T-cell (primary cell): ENCODE data around the gene PPIL4. TPM values are rescaled to one million over a fixed set of nuclear protein-coding genes. Genes with fewer than 3 reads are reported as not detected.

Source experiments
- ATAC-seq, 4 experiments: fragments of 200-7000 bp in 3 of 4; fragments of 150-1000 bp in 1 of 4; cut with Tn5 transposase; replicated peaks in 1 of 4; 1 replicate in 3 of 4; 2 replicates in 1 of 4; pipeline ENCODE4 v1.10.0; 2021; ENCODE audit warnings: moderate library complexity in 3 of 4, mild to moderate bottlenecking in 2 of 4, moderate number of reproducible peaks in 1 of 4
- CTCF ChIA-PET, 2 donors: fragments of 300-600 bp; sonication (Branson Sonifier 250); formaldehyde crosslinking; loops; one replicate each; lab custom pipeline; 2022; ENCODE audit warnings: antibody characterized with exemption in 2 of 2; lab: Charles Lee
- POLR2A ChIA-PET, 2 donors: fragments of 300-600 bp; sonication (Branson Sonifier 250); formaldehyde crosslinking; loops; one replicate each; lab custom pipeline; 2022; ENCODE audit warnings: antibody characterized with exemption in 2 of 2; lab: Charles Lee
- DNase-seq, 35 experiments: peaks; one replicate each; pipeline versions ENCODE4 v3.0.0 to v3.0.0-alpha.2; 2013 to 2023
- H3K27ac ChIP-seq: one replicate; pipeline ENCODE4 v1.5.1; 2013; ENCODE audit warnings: low read length
- H3K27me3 ChIP-seq, 2 experiments: replicated peaks in 1 of 2; 1 replicate in 1 of 2; 2 replicates in 1 of 2; pipeline versions ENCODE4 v1.6.1 to v1.7.0; 2013; ENCODE audit warnings: low read length in 1 of 2, mixed read lengths in 1 of 2; ENCODE audit not compliant: control insufficient read depth in 2 of 2, insufficient read depth in 2 of 2; ENCODE audit errors: extremely low read depth in 1 of 2
- H3K36me3 ChIP-seq, 2 donors: 1 replicate in 1 of 2; 2 replicates in 1 of 2; pipeline versions ENCODE4 v1.6.1 to v1.7.0; 2013; ENCODE audit warnings: low read length in 1 of 2; ENCODE audit not compliant: control insufficient read depth in 2 of 2, insufficient read depth in 1 of 2; ENCODE audit errors: extremely low read depth in 1 of 2
- H3K4me1 ChIP-seq, 2 experiments: 1 replicate in 1 of 2; 2 replicates in 1 of 2; pipeline versions ENCODE4 v1.6.1 to v1.7.0; 2013; ENCODE audit warnings: low read length in 2 of 2, mixed read lengths in 1 of 2; ENCODE audit not compliant: insufficient read depth in 2 of 2, control insufficient read depth in 1 of 2; ENCODE audit errors: extremely low read depth in 1 of 2
- H3K4me3 ChIP-seq, 2 donors: 1 replicate in 1 of 2; 2 replicates in 1 of 2; pipeline versions ENCODE4 v1.5.1 to v1.7.0; 2013; ENCODE audit warnings: mild to moderate bottlenecking in 2 of 2, low read length in 1 of 2, moderate library complexity in 1 of 2; ENCODE audit not compliant: control insufficient read depth in 1 of 2; ENCODE audit errors: extremely low read depth in 1 of 2
- H3K9me3 ChIP-seq: 2 replicates; pipeline ENCODE4 v1.7.0; 2013
- H3K27ac Mint-ChIP-seq, 2 donors: one replicate each; pipeline ENCODE4 v1.8.0; 2020 to 2021; ENCODE audit warnings: mild to moderate bottlenecking in 2 of 2, mixed read lengths in 2 of 2
- H3K27me3 Mint-ChIP-seq, 2 donors: one replicate each; pipeline ENCODE4 v1.8.0; 2021 to 2022; ENCODE audit warnings: mixed read lengths in 2 of 2
- H3K36me3 Mint-ChIP-seq: one replicate; pipeline ENCODE4 v1.8.0; 2021; ENCODE audit warnings: mixed read lengths
- H3K4me1 Mint-ChIP-seq, 3 donors: one replicate each; pipeline ENCODE4 v1.8.0; 2020 to 2022; ENCODE audit warnings: mixed read lengths in 3 of 3, mild to moderate bottlenecking in 1 of 3
- H3K4me3 Mint-ChIP-seq, 3 donors: one replicate each; pipeline ENCODE4 v1.8.0; 2020 to 2022; ENCODE audit warnings: mild to moderate bottlenecking in 3 of 3, mixed read lengths in 3 of 3, moderate library complexity in 3 of 3
- H3K9me3 Mint-ChIP-seq, 3 donors: one replicate each; pipeline ENCODE4 v1.8.0; 2020 to 2022; ENCODE audit warnings: mixed read lengths in 3 of 3
- WGBS: methylation state at CpG from one replicate; pipeline ENCODE4 v1.1.5; 2013; ENCODE audit warnings: missing lambda C conversion rate; ENCODE audit not compliant: insufficient coverage; 5-methylcytosine and 5-hydroxymethylcytosine counted together
- total RNA-seq, 35 experiments: library from RNA in 6 of 35; stranded (reverse) in 6 of 35; fragments of 120-200 nt in 1 of 35; gene quantifications; one replicate each; pipeline versions ENCODE4 v1.2.1 to v1.2.4 and lab custom pipeline; 2013 to 2026

PPIL4 gene
- total RNA-seq, 5 donors from 2014 or later (not counting 1 experiment from before 2014, with no cell fraction given), result 25.2 to 32.1 (median 26.6) TPM

DNA sequence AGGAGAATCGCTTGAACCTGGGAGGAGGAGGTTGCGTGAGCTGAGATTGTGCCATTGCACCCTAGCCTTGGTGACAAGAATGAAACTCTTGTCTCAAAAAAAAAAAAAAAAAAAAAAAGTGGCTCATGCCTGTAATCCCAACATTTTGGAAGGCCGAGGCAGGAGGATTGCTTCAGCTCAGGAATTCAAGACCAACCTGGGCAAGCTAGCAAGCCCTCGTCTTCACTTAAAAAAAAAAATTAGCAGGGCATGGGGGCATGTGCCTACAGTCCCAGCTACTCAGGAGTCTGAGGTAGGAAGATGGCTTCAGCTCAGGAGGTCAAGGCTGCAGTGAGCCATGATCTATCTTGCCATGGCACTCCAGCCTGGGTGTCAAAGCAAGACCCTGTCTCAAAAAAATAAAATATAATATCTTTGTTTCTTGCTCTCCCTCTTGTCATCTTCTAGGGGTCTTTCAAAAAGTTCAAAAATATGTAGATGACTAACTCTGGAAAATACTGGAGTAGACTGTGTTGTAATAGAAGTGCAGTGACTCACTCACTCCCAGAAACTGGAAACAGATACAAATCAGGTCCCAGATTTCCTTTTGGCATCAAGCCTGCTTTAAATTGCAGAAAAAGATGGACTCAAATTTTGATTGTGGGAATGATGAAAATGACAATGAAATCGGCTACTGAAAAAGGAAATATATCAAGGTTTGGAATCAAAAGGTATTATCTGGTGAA is 17.5 kb upstream of the PPIL4 start:
- Histone ChIP-seq H3K27ac (no peak overlapping the region), H3K4me1 (peaks cover 3 to 15% of the 10 kb centered on the region in 2 experiments), H3K27me3 (peaks cover 0 to 3% of the 10 kb centered on the region in 2 experiments), H3K4me3 (no peak overlapping the region), H3K9me3 (no peaks in the 10 kb centered on the region), H3K36me3 (no peaks in the 10 kb centered on the region)
- DNase-seq, result no peak
- Mint-ChIP-seq H3K4me1 (peaks cover 9 to 24% (median 20%) of the 10 kb centered on the region in 3 donors), H3K9me3 (no peaks in the 10 kb centered on the region), H3K4me3 (no peak overlapping the region), H3K27me3 (no peaks in the 10 kb centered on the region), H3K36me3 (no peaks in the 10 kb centered on the region), H3K27ac (no peak overlapping the region)
- ChIA-PET POLR2A (interaction anchor here in 1 of 2 donors (0.5 kb wide), 1 partner anchor 68 kb away, joined by 3 read pairs; no protein-coding TSS in a partner anchor), CTCF (interaction anchor here (0.7 to 1.5 kb wide), 6 partner anchors 9 to 40 kb away, joined by 3 to 7 read pairs (median 6); partner anchors contain the start of gene PPIL4 (in 1 of the 2))
- 93% methylated on average over 3 of the region's 5 CpGs for WGBS
- no peak for ATAC-seq

GRCh38 chr6:149560736-149561135 is 14.9 kb upstream of the PPIL4 start:
- Histone ChIP-seq H3K36me3 (no peaks in the 10 kb centered on the region), H3K27me3 (peaks cover 0 to 3% of the 10 kb centered on the region in 2 experiments), H3K27ac (no peak overlapping the region), H3K9me3 (no peaks in the 10 kb centered on the region), H3K4me1 (peaks cover 0 to 5% of the 10 kb centered on the region in 2 experiments), H3K4me3 (no peak overlapping the region)
- no peak for ATAC-seq
- H3K9me3 Mint-ChIP-seq, result no peaks in the 10 kb centered on the region
- ChIA-PET CTCF (interaction anchor here (0.5 to 1.4 kb wide), 5 partner anchors 14 to 100 kb away, joined by 3 to 7 read pairs (median 3); no protein-coding TSS in a partner anchor), POLR2A (interaction anchor here in 1 of 2 donors (0.6 kb wide), 1 partner anchor 15 kb away, joined by 5 read pairs; the partner anchor contains the start of gene PPIL4)
- H3K36me3 Mint-ChIP-seq, result no peaks in the 10 kb centered on the region
- WGBS, result no CpG with 5 or more reads among the region's 3 CpGs
- H3K27me3 Mint-ChIP-seq, result peaks cover 2 to 6% of the 10 kb centered on the region in 2 donors
- no peak overlapping the region for H3K4me3 Mint-ChIP-seq
- H3K27ac Mint-ChIP-seq, result no peak overlapping the region
- peaks cover 0 to 7% (median 7%) of the 10 kb centered on the region in 3 donors for H3K4me1 Mint-ChIP-seq
- peak in 6 of 35 experiments; percentile 6 to 43 (median 10) for DNase-seq

GRCh38 chr6:149559389-149559788 is 13.5 kb upstream of the PPIL4 start:
- no peak overlapping the region for H3K4me3 ChIP-seq

GRCh38 chr6:149558029-149558428 is 12.2 kb upstream of the PPIL4 start:
- ChIA-PET CTCF (no interaction called here), POLR2A (no interaction called here)
- no peak overlapping the region for H3K27ac ChIP-seq
- ATAC-seq (no peak), DNase-seq (no peak)
- H3K36me3 ChIP-seq, result no peaks in the 10 kb centered on the region
- no peak overlapping the region for H3K27ac Mint-ChIP-seq
- H3K4me3 ChIP-seq, result no peak overlapping the region
- H3K9me3 Mint-ChIP-seq, result no peaks in the 10 kb centered on the region
- H3K4me1 ChIP-seq, result no peaks in the 10 kb centered on the region
- H3K9me3 ChIP-seq, result no peaks in the 10 kb centered on the region
- H3K27me3 Mint-ChIP-seq, result peaks cover 6 to 19% of the 10 kb centered on the region in 2 donors
- H3K36me3 Mint-ChIP-seq, result no peaks in the 10 kb centered on the region
- H3K27me3 ChIP-seq, result peaks cover 3 to 7% of the 10 kb centered on the region in 2 experiments
- no peaks in the 10 kb centered on the region for H3K4me1 Mint-ChIP-seq
- H3K4me3 Mint-ChIP-seq, result no peak overlapping the region

More at GRCh38 chr6:149559389-149559788, 13.5 kb upstream of the PPIL4 start:
- ATAC-seq (no peak), DNase-seq (no peak)
- no peaks in the 10 kb centered on the region for H3K9me3 ChIP-seq
- WGBS, result 84% methylated on average over 2 of the region's 2 CpGs
- H3K9me3 Mint-ChIP-seq, result no peaks in the 10 kb centered on the region
- no peak overlapping the region for H3K27ac Mint-ChIP-seq
- peaks cover 6 to 13% of the 10 kb centered on the region in 2 donors for H3K27me3 Mint-ChIP-seq
- ChIA-PET POLR2A (interaction anchor here in 1 of 2 donors (0.6 kb wide), 1 partner anchor 102 kb away, joined by 3 read pairs; no protein-coding TSS in a partner anchor), CTCF (no interaction called here)
- H3K4me1 ChIP-seq, result no peaks in the 10 kb centered on the region
- no peak overlapping the region for H3K27ac ChIP-seq
- no peaks in the 10 kb centered on the region for H3K36me3 Mint-ChIP-seq
- no peaks in the 10 kb centered on the region for H3K36me3 ChIP-seq
- H3K27me3 ChIP-seq, result peaks cover 3 to 4% of the 10 kb centered on the region in 2 experiments
- no peak overlapping the region for H3K4me3 Mint-ChIP-seq
- H3K4me1 Mint-ChIP-seq, result no peaks in the 10 kb centered on the region

DNA sequence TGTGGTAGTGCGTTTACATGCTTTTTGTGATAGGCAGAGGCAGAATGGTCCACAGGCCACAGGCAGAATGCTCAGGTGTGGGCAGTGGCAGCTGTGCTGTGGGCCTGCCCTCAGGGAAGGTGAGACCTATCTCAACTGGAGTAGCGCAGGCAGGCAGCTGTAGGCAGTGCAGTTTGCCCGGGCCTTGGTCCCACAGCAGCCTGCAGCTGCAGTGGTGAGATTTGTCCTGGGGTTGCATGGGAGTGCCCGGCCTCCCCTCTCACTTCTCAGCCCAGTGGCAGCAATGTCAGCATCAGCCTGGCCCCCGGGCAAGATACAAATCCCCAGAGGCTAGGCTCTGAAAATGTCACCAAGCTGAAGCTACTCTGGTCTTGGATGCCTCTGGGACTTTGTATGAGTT is 6.1 kb upstream of the PPIL4 start:
- Mint-ChIP-seq H3K27me3 (peaks cover 1 to 33% of the 10 kb centered on the region in 2 donors), H3K36me3 (no peaks in the 10 kb centered on the region), H3K9me3 (no peaks in the 10 kb centered on the region), H3K4me3 (no peak overlapping the region), H3K27ac (no peak overlapping the region), H3K4me1 (peaks cover 2 to 5% (median 5%) of the 10 kb centered on the region in 3 donors)
- POLR2A ChIA-PET, result interaction anchor here in 1 of 2 donors (0.6 kb wide), 1 partner anchor 40 kb away, joined by 5 read pairs; no protein-coding TSS in a partner anchor
- DNase-seq (no peak), ATAC-seq (no peak)
- WGBS, result 80% methylated on average over 4 of the region's 5 CpGs
- Histone ChIP-seq H3K36me3 (no peaks in the 10 kb centered on the region), H3K27me3 (peaks cover 0 to 16% of the 10 kb centered on the region in 2 experiments), H3K27ac (no peak overlapping the region), H3K4me1 (peaks cover 0 to under 1% of the 10 kb centered on the region in 2 experiments), H3K9me3 (no peaks in the 10 kb centered on the region), H3K4me3 (no peak overlapping the region)
- CTCF ChIA-PET, result interaction anchor here in 1 of 2 donors (1.1 kb wide), 1 partner anchor 28 kb away, joined by 3 read pairs; no protein-coding TSS in a partner anchor

DNA sequence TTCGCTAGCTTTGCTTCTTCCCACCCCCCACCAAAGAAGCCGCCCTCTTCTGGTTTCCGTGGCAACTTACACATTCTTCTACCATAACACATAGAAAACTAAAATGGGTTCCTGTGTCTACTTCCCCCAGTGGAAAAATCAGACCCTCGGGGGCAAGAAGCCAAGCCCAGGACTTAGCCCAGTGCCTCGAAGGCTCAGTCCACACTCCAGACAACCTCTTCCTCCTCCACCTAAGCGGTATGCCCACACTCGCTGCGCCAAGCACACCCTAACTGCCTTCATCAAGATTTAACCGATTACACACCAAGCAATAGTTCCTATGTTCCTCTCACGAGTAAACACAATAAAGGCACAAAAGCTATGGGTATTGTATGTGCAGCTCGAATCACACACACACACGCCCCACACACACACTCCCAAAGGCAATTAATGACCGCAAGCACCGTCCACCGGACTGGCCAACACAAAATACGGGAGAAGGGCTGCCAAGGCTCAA is 537 bp downstream of the PPIL4 start:
- peak overlapping the region; percentile 97 for H3K27ac ChIP-seq
- peak; percentile 24 to 55 (median 26) for ATAC-seq
- peak overlapping the region; percentile 71 to 96 for H3K4me3 ChIP-seq
- peaks cover 40 to 46% (median 45%) of the 10 kb centered on the region in 3 donors for H3K4me1 Mint-ChIP-seq
- H3K27ac Mint-ChIP-seq, result peak overlapping the region; percentile 98
- no peaks in the 10 kb centered on the region for H3K9me3 Mint-ChIP-seq
- ChIA-PET CTCF (interaction anchor here (0.5 to 2.1 kb wide), 12 partner anchors 9 to 213 kb away, joined by 3 to 16 read pairs (median 4); partner anchors contain the start of genes GINM1 (in 1 of the 2) and LATS1 (in 1 of the 2)), POLR2A (interaction anchor here (0.5 to 1.7 kb wide), 14 partner anchors 8 to 786 kb away, joined by 3 to 13 read pairs (median 4); no protein-coding TSS in a partner anchor)
- WGBS, result under 1% methylated on average over 13 of the region's 16 CpGs
- peak; percentile 18 to 82 (median 71) for DNase-seq
- H3K27me3 ChIP-seq, result no peaks in the 10 kb centered on the region
- H3K36me3 Mint-ChIP-seq, result peaks cover 10% of the 10 kb centered on the region
- H3K4me1 ChIP-seq, result peaks cover 21 to 28% of the 10 kb centered on the region in 2 experiments
- H3K36me3 ChIP-seq, result peaks cover 0 to 10% of the 10 kb centered on the region in 2 donors
- peaks cover 0 to 8% of the 10 kb centered on the region in 2 donors for H3K27me3 Mint-ChIP-seq
- H3K9me3 ChIP-seq, result no peaks in the 10 kb centered on the region
- peak overlapping the region; percentile 89 to 99 (median 98) for H3K4me3 Mint-ChIP-seq
